HG03095 (cell line): ENCODE data around the gene RGL1.

Source experiments
- ATAC-seq: cut with Tn5 transposase; IDR thresholded peaks from one replicate; pipeline ENCODE4 v1.9.1; 2021; ENCODE audit warnings: moderate library complexity; ENCODE audit not compliant: unreplicated experiment

RGL1 gene

GRCh38 chr1:183945428-183946319 is 140.8 kb downstream of the RGL1 start:
- ATAC-seq = no peak

GRCh38 chr1:183946320-183946613 is 141.3 kb downstream of the RGL1 start:
- ATAC-seq = no peak

GRCh38 chr1:183947988-183948387 is 143.1 kb downstream of the RGL1 start:
- no peak for ATAC-seq

- no peak for ATAC-seq
Measured at GRCh38 chr1:183952101-183952500, 147.2 kb downstream of the RGL1 start.

- ATAC-seq = no peak
Measured at GRCh38 chr1:183953031-183953430, 148.1 kb downstream of the RGL1 start.

- no peak for ATAC-seq
Measured at GRCh38 chr1:183954496-183954895, 149.6 kb downstream of the RGL1 start.

GRCh38 chr1:183956559-183957188 is 151.8 kb downstream of the RGL1 start:
- ATAC-seq = peak; percentile 99

GRCh38 chr1:183957216-183957830 is 152.4 kb downstream of the RGL1 start:
- ATAC-seq = no peak

GRCh38 chr1:183958958-183959357 is 154.0 kb downstream of the RGL1 start:
- ATAC-seq = no peak

GRCh38 chr1:183961132-183961531 is 156.2 kb downstream of the RGL1 start:
- no peak for ATAC-seq

- ATAC-seq = no peak
Measured at GRCh38 chr1:183962903-183963302, 158.0 kb downstream of the RGL1 start.

- ATAC-seq = no peak
Measured at GRCh38 chr1:183965726-183966125, 160.8 kb downstream of the RGL1 start.

- ATAC-seq = no peak
Measured at GRCh38 chr1:183966487-183966886, 161.6 kb downstream of the RGL1 start.

GRCh38 chr1:183967914-183968313 is 163.0 kb downstream of the RGL1 start:
- ATAC-seq = no peak

- ATAC-seq = no peak
Measured at GRCh38 chr1:183968386-183968785, 163.5 kb downstream of the RGL1 start.

- no peak for ATAC-seq
Measured at GRCh38 chr1:183970516-183971300, 165.8 kb downstream of the RGL1 start.

GRCh38 chr1:183975651-183976050 is 170.7 kb downstream of the RGL1 start:
- no peak for ATAC-seq

- ATAC-seq = no peak
Measured at GRCh38 chr1:183977717-183978116, 172.8 kb downstream of the RGL1 start.
